HG03520 (cell line): Measurements from ENCODE around the gene LSG1.
"Not testable (repeated sequence)": the region's sequence is repeated elsewhere in the genome, so short reads cannot be mapped to it uniquely, and the experiment has no call there.

Experiments used
- ATAC-seq: cut with Tn5 transposase; IDR thresholded peaks from one replicate; pipeline ENCODE4 v1.9.1; 2021; ENCODE audit warnings: mild to moderate bottlenecking, moderate library complexity; ENCODE audit not compliant: unreplicated experiment

The LSG1 gene

DNA sequence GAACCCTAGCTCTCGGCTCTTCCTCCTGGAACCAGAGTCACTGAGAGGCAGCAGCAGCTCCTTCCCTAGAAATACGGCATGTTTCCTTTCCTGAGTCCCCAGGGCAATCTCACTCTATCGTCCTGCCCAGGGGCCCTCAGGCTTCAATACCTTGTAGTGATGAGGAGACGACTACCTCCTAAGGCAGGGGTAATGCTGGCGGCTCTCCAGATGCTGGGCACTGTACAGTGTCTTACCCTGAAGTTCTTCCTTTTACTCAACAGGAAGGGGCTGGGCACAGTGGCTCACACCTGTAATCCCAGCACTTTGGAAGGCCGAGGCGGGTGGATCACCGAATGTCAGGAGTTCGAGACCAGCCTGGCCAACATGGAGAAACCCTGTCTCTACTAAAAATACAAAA, 52.2 kb downstream of the LSG1 start:
- ATAC-seq = no peak

DNA sequence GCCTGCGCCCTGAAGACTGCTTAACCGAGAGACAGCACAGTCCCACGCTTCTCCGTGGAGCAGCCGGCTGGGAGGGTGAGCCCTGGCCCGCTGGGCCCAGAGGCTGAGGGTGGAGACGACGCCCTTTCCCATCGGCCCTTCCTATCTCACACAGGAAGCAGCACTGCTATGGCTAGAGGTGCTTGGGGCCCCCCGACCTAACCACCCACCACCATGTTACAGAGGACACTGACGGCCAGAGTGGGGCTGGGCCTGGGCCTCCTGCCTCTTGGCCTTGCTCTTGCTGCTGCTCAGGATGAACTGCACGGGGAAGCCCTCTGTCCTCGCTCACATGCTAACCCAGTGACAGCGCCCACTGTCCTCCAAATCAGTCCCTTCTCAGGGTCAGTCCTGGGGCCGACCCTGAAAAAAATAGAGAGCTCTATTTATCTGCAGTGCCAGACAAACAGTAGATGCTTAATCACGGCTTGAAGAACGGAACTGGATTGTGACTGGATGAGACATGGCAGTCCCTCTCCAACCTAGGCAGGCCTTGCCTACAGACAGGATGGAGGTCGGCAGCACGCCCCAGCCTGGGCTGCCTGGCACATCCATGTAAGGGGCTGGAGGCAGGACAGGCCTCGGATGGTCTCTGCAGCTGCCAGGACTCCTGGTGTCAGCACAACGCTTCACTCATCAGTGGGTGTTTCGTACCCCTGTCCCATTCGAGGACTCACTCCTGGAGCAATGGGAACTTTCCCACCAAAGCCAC, 53.0 kb downstream of the LSG1 start:
- no peak for ATAC-seq

DNA sequence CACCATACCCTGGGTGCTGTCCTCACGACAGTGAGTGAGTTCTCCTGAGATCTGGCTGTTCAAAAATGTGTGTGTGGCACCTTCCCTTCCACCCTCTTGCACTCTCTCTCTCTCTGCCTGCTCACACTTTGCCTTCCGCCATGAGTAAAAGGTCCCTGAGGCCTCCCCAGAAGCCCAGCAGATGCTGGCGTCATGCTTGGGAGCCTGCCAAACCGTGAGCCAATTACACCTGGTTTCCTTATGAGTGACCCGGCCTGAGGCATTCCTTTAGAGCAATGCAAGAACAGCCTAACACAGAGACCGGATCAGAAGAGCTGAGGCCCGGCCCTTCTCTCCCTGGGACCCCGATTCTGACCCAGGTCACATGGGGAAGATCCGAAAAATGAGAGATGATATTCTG, 54.2 kb downstream of the LSG1 start:
- ATAC-seq = no peak

DNA sequence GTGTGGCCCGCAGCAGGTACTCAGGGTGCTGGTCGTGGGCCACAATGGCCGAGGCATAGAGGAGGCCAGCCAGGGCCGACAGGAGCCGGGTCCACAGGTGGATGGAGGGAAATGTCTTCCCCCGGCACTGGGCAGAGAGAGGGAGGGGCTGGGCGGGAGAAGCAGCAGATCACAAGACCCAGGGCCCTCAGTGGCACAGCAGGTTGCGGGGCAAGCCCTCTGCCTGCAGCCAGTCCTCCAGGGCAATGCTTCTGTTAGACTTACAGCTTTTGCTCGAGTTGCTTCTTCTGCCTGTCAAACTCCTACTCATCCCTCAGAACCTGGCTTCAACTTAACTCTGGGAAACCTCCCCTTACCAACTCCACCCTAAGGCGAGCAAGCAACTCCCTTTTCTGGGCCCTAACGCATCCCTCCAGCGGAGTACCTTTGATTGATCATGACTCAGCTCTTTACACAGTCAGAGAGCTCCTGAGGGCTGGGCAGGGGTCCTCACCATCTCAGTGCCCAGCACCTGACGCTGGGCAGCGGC, 54.8 kb downstream of the LSG1 start:
- ATAC-seq = no peak

DNA sequence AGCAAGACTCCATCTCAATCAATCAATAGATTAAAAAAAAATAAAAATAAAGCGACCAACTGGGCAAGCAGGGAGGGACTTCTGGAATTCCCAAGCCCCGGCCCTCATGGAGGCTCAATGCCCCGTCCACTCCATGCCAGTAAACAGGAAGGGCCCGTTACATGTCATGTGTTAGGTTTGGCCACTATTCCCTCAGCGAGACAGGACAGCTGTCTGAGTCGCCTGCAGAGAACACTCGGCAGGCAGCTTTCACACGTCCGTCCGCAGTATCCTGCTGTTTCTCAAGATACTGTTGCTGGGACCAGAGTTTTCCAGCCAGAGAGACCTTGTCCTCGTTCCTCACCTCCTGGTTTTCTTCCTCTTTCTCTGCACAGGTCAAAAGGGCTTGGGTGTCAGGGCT, 56.8 kb downstream of the LSG1 start:
- no peak for ATAC-seq

DNA sequence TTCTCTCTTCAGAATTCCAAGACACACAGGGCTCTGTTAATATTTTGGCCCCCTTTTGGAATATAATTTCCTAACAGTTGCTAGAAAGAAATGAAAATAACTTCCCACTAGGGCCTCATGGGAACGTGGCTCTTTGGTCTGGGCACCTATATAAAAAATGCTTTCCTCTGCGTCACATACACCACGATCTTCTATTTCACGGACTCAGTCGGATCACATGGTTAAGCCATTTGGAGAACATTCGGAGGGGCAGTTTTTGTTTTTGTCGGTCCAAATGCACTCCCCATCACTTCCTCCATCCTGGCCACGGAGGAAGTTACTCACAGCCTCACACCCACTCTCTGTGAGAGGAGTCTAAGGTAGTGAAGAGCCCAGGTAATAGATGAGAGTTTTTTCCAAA, 59.8 kb downstream of the LSG1 start:
- ATAC-seq = no peak

DNA sequence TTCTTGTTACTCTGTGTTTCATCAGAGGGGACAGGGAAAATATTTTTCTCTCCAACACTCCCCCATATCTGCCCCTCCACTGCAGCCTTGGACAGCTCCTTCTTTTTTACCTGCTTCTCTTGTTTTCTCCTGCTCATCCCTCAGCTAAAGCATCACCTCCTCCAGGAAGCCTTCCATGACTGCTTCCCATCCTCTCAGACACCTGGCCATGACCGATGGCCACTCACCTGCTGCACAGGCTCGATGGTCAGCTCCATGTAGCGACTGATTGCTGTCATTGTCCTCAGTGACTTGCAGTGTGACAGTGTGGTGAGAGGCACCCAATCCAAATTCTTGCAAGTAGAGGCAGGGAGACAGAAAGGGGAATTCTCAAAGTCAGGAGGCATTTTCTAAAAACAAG, 61.3 kb downstream of the LSG1 start:
- no peak for ATAC-seq

DNA sequence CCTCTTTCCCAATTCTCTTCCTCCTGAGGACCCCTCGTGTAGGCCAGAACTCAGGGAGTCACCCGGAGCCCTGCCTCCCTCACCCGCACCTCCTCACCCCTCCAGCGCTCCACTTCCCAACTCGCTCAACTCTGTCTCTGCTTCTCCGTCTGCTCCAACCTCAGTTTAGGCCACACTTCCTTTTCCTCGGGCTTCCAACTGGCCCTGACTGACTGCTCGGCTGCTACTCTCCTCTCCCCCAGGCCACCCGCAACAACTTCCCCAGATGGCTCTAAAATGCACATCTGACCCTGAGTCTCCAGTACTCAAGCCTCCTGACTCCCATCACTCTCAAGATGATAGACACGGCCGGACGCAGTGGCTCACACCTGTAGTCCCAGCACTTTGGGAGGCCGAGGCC, 62.4 kb downstream of the LSG1 start:
- no peak for ATAC-seq

DNA sequence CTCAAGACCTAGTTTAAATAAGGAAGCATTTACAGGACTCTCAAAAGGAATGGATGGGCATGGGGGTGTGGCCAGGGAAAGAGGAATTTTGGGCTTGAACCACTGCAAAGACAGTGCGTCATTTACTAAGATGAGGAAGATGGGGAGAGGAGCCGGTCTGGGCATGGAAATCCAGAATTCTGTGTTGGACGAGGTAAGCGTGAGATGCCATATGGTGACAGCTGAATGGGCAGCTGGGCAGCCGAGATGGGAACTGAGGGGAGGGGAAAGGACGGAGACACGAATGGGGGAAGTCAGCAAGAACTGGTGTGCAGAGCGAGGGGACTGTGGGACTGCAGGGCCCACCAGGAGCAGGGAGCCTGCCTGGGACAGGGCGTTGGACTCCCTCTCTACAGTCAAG, 63.0 kb downstream of the LSG1 start:
- no peak for ATAC-seq

DNA sequence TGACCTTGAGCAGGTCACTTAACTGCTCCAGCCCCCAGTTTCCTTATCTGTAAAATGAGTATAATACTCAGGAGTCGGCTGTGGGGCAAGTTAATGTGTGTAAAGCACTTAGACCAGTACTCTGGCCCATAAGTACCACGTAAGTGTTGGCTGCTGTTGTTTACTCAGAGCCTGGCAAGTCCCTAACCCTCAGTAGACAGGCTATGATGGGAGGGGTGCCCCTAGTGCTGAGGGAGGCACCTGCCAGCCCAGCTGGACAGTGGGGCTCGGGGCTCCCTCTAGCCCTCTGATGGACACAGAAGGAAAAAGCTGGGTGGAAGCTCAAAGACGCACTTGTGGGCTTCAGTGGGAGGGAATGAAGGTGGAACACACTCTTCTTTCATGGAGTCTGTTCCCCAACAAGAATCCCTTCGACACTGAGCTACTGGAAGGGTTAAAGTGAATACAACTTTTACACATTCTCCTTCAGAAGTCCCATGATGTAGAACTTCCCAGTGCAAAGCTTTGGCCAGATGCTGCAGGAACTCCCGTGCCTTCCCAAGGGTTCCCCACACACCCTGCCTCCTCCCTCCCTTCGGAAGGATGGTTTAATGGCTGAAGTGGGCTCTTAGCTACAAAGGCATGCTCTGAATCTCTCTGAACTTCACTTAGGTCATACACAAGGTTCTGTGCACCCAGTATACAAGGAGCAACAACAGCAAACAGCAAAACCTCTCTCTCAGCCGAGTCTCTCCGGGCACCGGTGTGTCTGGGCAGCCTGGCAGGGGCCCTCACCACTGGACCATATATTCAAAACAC, 64.2 kb downstream of the LSG1 start:
- ATAC-seq = no peak

DNA sequence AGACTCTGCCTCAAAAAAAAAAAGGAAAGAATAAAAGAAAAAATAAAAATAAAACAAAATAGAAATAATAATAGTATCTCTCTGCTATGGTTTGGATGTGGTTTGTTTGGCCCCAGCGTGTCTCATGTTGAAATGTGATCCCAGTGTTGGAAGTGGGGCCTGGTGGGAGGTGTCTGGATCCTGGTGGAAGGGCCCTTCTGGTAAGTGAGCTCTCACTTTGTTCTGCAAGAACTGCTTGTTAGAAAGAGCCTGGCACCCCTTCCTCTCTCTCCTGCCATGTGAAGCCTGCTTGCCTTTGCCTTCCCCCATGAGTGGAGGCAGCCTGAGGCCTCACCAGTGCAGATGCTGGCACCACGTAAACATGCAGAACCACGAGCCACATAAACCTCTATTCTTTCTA, 65.0 kb downstream of the LSG1 start:
- ATAC-seq = no peak

DNA sequence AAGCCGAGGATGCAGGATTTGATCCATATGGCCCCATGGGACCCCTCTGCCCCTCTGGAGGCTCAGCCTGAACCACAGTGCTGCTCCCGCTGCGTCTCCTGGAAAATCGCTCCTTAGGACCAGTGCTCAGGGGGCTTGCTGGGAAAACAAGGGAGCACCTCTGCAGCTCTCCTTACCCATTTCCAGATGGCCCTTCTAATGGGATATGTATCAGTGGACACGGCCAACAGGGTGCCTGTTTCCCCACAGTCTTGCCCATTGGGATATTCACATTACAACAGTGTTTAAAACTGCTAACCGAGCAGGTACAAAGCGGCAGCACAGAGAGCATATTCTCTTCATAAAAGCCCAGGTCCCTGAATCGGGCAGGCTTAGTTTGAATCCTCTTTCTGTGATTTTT, 65.8 kb downstream of the LSG1 start:
- no peak for ATAC-seq

DNA sequence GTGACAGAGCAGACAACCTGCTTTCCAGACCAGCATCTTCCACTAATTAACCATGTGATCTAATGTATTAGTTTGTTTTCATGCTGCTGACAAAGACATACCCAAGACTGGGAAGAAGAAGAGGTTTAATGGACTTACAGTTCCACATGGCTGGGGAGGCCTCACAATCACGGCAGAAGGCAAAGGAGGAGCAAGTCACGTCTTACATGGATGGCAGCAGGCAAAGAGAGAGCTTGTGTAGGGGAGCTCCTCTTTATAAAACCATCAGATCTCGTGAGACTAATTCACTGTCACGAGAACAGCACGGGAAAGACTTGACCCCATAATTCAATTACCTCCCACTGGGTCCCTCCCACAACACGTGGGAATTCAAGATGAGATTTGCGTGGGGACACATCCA, 66.7 kb downstream of the LSG1 start:
- not testable (repeated sequence) for ATAC-seq

DNA sequence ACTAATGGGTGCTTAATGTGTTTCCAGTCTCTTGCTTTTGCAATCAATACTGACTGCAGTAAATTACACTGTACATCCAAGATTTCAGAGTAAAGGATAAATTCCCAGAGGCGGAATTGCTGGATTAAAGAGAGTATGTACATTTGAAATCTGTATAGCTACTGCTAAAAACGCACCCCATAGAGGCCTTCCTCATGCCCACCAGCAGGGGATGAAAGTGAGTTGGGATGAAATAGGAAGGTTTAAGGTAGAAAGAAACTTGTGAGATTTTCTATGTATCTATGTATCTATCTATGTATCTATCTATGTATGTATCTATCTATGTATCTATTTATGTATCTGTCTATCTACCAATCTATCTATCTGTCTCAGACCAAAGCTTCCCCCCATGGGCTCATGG, 67.2 kb downstream of the LSG1 start:
- ATAC-seq = no peak

DNA sequence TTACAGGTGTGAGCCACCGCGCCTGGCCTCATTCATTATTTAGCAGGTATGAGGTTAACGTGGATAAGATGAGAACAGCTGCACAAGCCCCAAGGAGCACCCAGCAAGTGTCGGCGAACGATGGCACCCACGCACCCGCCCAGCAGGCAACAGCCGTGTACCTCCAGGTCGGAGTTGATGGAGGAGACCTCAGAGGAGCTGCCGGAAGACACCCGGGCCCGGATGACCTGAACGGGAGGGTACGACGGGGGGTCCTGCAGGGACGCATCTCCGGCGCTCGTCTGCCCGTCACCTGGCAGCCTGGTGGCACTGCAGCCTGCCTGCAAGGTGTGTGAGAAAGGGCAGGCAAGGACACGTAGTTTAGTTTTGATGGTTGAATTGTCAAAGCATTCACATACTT, 67.9 kb downstream of the LSG1 start:
- no peak for ATAC-seq

DNA sequence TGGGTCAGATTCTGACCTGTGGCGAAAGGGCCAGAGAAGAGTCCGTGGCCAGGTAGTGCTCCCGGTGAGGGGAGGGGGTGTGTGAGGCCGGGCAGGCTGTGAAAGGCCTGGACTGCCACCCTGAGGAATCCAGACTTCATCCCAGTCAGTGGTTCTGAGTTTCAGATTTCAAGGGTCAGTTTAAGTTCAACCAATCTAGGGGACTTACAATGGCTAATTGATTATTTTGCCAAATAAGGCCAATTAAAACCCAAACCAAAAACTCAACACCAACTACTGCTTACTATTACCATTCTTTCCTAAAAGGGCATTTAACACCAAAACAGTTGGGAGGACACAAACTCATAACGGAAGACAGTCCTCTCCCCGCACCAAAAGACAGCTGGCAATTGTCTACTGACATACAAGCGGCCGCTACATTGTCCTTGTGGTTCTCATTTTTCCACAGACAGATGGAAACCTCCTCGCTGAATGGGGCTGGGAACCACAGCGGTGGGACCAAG, 69.3 kb downstream of the LSG1 start:
- no peak for ATAC-seq

DNA sequence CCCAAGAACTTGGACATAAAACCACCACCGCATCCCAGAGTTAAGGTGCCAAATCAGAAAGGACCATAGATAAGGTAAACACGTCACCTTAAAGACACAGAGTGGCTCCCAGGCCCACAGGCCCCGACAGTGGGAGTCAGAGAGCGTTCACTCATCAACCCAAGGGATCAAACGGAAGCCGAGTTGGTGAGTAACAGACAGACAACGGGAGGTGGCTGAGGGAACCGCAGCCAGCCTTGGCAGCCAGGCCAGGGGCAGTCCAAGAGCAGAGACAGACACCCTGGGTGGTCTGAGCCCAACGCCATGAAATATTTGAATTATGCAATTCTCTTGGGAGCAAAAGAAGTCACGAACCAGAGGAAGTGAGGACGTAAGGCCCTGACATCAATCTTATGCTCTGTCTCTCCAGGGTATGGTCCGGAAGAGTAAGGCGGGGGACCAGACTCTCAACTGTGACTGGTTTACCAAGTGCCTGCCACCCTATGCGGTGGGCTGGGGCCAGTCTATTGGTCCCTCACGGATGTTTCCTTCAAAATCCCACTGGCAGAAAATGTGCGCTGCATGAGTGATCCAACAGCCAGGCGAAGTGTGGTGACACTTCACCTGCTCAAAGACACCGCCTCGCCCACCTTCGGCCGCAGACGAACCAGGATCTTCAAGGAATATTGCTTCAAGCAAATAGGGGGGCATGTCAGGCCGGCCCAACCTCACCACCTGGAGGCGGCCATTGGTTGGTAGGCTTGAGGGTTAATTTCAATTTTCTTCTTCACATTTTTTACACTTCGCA, 73.0 kb downstream of the LSG1 start:
- no peak for ATAC-seq

DNA sequence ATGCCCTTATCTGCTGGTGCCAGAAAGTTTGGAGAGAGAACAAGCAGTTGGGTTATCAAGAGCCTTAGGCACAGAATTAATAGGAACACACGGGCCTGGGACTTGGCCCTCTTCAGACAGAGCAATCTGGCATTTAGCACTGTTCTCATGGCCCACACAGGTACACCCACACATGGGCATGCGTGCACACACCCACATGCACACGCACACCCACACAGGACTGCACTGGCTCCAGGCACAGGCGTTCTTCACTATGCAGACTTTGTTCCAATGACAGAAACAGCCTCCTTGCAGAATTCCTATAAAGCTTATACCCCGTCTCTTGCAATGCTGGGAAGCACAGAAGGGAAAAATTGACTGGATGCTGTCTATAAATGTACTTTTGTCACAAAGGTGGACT, 75.1 kb downstream of the LSG1 start:
- ATAC-seq = no peak

DNA sequence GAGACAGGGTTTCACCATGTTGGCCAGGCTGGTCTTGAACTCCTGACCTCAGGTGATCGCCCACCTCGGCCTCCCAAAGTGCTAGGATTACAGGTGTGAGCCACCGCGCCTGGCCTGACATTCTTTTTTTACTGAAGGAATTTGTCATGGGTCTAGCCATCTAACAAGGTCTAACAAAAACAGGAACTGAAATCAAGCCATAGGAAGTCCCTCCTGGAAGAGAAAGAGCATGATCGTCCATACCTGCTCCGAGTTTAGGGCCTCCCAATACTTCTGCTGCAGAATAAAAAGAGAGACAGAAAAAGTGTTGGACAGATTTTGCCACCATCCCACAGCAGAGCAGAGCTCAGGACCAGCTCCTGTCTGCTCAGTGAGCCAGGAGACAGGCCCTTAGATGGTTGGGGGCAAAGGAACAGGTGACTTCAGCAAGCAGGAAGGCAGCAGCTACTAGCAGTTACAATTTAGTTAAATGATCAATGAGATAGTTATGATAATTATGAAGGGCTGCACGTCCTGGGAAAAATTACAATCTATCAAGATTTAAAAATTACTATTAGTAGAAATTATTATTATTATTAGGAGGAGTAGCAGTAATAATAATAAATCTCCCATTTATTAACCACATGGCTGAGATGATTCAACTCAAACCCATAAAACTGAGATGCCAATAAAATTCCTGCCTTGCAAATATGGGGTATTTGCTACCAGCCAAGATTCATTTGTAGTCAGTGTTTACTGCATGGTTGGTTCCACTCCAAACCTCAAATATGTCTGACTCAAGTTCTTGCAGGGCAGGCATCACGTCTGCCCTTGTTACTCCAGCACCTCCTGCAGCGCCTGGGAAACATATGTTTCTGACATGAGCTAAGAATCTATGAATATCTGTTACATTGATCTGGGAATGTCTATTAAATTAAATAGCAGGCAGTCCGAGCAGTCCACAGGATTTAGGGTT, 78.9 kb downstream of the LSG1 start:
- no peak for ATAC-seq
